GM12875 (cell line): ENCODE results near the gene GPR89B.
A peak's percentile ranks its signal among the peaks of the same experiment; 100 is the strongest.

Source experiments
- H3K4me3 ChIP-seq: one replicate; pipeline ENCODE4 v1.5.1; 2011; ENCODE audit warnings: low read depth, low read length, control low read depth
- CTCF ChIP-seq: IDR thresholded peaks from 2 replicates; pipeline ENCODE4 v1.5.1; 2011; ENCODE audit warnings: low read depth, mild to moderate bottlenecking, control low read depth, inconsistent platforms, low read length, moderate library complexity, borderline replicate concordance; ENCODE audit not compliant: insufficient read depth

Gene GPR89B

GRCh38 chr1:147928236-147929132 is at the start of gene GPR89B:
Gene GPR89B (plus strand): TSS chr1:147928420. CDS start chr1:147928537, 117 bp downstream.
- peak within 1 kb of the TSS; percentile 79 for H3K4me3 ChIP-seq

DNA sequence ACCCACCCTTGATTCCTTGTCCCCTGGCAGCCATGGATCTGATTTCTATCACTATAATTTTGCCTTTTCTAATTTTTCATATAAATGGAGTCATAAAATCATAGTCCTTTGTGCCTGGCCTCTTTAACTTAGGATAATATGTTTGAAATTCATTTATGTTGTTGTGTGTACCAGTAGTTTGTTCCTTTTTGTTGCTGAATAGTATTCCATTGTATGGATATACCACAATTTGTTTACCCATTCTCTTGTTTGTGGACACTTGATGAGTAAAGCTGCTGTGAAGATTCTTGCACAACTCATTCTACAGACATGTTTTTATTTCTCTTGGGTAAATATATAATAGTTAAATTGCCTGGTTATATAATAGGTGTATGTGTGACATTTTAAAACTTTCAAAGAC is 48.3 kb upstream of the GPR89B start:
- no peak overlapping the region for H3K4me3 ChIP-seq
- no peak for TF ChIP-seq CTCF

DNA sequence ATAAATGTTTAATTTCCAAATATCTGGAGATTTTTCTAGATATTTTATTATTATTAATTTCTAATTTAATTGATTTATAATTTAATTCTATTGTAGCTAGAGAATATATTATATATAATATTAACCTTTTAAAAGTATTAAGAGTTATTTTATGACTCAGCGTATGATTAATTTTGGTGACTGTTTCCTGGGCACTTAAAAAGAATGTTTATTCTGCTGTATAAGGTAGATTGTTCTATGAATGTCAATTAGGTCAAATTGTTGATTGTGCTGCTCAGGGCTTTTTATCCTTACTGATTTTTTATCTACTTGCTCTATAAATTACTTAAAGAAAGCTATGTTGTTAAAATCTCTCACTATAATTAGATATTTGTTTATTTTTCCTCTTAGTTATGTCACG is 45.7 kb upstream of the GPR89B start:
- no peak overlapping the region for H3K4me3 ChIP-seq
- TF ChIP-seq CTCF = no peak

DNA sequence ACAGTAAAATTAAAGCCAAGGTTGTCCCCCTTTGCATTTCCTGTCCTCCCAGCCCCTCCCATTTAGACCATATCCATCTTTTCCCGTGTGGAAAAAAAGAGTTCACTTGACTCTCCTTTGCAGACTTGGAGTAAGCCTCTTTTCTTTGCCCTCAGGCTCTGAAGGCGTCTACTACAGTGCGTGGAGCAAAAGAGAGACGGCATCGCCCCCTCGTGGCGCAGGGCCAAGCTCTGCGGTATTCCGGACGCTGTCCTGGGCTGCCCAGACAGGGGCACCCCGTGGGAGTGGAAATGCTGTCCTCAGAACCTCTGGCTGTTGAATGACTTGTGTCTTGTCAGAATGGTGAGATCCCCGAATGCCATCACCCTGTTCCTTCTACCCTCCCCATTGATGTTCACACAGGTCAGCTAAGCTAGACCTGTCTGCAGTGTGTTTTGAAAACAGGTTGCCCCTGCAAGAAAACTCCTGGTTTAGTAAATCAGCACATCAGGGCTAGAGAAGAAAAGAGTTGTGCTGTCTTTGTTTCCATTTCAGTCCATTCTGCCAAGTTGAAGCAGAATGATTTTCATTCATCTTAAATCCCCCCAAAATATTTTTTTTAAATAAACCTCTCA is 37.9 kb upstream of the GPR89B start:
- no peak overlapping the region for H3K4me3 ChIP-seq
- peak; percentile 86 for TF ChIP-seq CTCF

DNA sequence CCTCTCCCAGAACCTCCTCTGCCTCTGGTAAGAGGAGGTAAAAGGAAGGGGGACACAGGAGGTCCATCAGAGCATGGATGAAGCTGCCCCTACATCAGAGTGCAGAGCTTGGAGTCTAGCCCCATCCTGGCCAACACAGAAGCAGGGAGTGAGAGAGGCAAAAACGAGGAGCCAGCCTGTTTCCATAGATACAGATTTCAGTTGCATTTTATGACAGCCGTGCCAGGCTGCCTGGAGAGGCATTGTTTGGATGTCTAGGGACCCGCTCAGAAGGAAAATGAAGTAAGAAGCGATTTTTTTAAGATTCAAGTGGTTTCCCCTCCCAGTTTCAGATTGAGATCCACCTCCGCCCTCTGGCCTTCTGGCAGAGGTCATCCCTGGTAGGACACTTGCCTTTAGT is 37.1 kb upstream of the GPR89B start:
- H3K4me3 ChIP-seq = no peak overlapping the region
- no peak for TF ChIP-seq CTCF

GRCh38 chr1:147892216-147892615 is 36.0 kb upstream of the GPR89B start:
- no peak overlapping the region for H3K4me3 ChIP-seq

GRCh38 chr1:147892731-147893214 is 35.4 kb upstream of the GPR89B start:
- TF ChIP-seq CTCF = peak; percentile 87
- no peak overlapping the region for H3K4me3 ChIP-seq

More at GRCh38 chr1:147892216-147892615, 36.0 kb upstream of the GPR89B start:
- no peak for TF ChIP-seq CTCF
